Neural cell (in vitro differentiated cells): ENCODE measurements around the gene FNBP1L.

ENCODE experiments used
- EP300 ChIP-seq: fragments of 450-650 bp; conservative IDR thresholded peaks from 2 replicates; pipeline ENCODE4 v1.6.1; 2014; ENCODE audit warnings: antibody characterized with exemption, mild to moderate bottlenecking, moderate library complexity; ENCODE audit not compliant: poor library complexity, severe bottlenecking
- EZH2 ChIP-seq: fragments of 200-600, 300-800 bp; shearing (Covaris generic), sonication (generic); IDR thresholded peaks from 2 replicates; pipeline ENCODE4 v1.6.1; 2014; ENCODE audit warnings: antibody characterized with exemption, low read length, borderline replicate concordance, mild to moderate bottlenecking; ENCODE audit not compliant: insufficient read depth, poor library complexity, severe bottlenecking
- MXI1 ChIP-seq: fragments of 450-650 bp; conservative IDR thresholded peaks from 2 replicates; pipeline ENCODE4 v1.6.1; 2014; ENCODE audit warnings: antibody characterized with exemption, mild to moderate bottlenecking; ENCODE audit not compliant: poor library complexity, severe bottlenecking
- POLR2AphosphoS5 ChIP-seq: IDR thresholded peaks from 2 replicates; pipeline ENCODE4 v1.6.1; 2012
- RAD21 ChIP-seq: fragments of 450-650 bp; conservative IDR thresholded peaks from 2 replicates; pipeline ENCODE4 v1.6.1; 2014; ENCODE audit warnings: antibody characterized with exemption, mild to moderate bottlenecking, moderate library complexity
- SMC3 ChIP-seq: fragments of 450-650 bp; conservative IDR thresholded peaks from 2 replicates; pipeline ENCODE4 v1.6.1; 2014; ENCODE audit warnings: antibody characterized with exemption, mild to moderate bottlenecking, moderate library complexity; ENCODE audit not compliant: poor library complexity
- TAF1 ChIP-seq: IDR thresholded peaks from 2 replicates; pipeline ENCODE4 v1.6.1; 2012; ENCODE audit warnings: low read depth
- TF ChIP-seq, protein P1 (sequence below): fragments of 450-650 bp; IDR thresholded peaks from 2 replicates; pipeline ENCODE4 v1.5.1; 2014; ENCODE audit warnings: antibody characterized with exemption, mild to moderate bottlenecking, moderate library complexity; ENCODE audit not compliant: poor library complexity, severe bottlenecking
- TF ChIP-seq, protein P2 (sequence below): IDR thresholded peaks from 2 replicates; pipeline ENCODE4 v1.6.1; 2012; ENCODE audit warnings: borderline replicate concordance

DNA sequence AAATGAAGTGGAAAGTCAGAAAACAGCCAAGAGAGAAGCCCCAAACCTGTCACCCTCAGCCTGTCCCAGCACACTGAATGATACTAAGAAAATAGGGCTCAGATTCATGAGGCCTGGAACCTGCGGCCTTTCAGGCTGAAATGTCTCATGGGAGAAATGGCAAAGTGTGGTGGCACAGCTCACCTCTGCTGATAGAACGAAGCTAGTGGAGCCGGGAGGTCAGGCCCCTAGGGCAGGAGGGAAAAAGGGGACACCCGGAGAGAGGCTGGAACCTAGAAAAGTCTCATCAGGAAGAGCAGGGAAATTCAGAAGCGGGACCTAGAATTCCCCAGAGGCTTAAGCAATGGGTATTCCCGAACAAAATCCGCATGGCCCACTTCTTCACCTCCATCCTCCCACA, 126.6 kb downstream of the FNBP1L start:
- TF ChIP-seq EZH2 (no peak), TAF1 (no peak), EP300 (no peak), SMC3 (no peak), POLR2AphosphoS5 (no peak), RAD21 (no peak), MXI1 (no peak)
- TF ChIP-seq, protein P1, sequence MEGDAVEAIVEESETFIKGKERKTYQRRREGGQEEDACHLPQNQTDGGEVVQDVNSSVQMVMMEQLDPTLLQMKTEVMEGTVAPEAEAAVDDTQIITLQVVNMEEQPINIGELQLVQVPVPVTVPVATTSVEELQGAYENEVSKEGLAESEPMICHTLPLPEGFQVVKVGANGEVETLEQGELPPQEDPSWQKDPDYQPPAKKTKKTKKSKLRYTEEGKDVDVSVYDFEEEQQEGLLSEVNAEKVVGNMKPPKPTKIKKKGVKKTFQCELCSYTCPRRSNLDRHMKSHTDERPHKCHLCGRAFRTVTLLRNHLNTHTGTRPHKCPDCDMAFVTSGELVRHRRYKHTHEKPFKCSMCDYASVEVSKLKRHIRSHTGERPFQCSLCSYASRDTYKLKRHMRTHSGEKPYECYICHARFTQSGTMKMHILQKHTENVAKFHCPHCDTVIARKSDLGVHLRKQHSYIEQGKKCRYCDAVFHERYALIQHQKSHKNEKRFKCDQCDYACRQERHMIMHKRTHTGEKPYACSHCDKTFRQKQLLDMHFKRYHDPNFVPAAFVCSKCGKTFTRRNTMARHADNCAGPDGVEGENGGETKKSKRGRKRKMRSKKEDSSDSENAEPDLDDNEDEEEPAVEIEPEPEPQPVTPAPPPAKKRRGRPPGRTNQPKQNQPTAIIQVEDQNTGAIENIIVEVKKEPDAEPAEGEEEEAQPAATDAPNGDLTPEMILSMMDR: no peak
- TF ChIP-seq, protein P2, sequence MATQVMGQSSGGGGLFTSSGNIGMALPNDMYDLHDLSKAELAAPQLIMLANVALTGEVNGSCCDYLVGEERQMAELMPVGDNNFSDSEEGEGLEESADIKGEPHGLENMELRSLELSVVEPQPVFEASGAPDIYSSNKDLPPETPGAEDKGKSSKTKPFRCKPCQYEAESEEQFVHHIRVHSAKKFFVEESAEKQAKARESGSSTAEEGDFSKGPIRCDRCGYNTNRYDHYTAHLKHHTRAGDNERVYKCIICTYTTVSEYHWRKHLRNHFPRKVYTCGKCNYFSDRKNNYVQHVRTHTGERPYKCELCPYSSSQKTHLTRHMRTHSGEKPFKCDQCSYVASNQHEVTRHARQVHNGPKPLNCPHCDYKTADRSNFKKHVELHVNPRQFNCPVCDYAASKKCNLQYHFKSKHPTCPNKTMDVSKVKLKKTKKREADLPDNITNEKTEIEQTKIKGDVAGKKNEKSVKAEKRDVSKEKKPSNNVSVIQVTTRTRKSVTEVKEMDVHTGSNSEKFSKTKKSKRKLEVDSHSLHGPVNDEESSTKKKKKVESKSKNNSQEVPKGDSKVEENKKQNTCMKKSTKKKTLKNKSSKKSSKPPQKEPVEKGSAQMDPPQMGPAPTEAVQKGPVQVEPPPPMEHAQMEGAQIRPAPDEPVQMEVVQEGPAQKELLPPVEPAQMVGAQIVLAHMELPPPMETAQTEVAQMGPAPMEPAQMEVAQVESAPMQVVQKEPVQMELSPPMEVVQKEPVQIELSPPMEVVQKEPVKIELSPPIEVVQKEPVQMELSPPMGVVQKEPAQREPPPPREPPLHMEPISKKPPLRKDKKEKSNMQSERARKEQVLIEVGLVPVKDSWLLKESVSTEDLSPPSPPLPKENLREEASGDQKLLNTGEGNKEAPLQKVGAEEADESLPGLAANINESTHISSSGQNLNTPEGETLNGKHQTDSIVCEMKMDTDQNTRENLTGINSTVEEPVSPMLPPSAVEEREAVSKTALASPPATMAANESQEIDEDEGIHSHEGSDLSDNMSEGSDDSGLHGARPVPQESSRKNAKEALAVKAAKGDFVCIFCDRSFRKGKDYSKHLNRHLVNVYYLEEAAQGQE: no peak
